Choroid plexus epithelial cell (primary cell): ENCODE results near the gene TOX2.
A peak's percentile ranks its signal among the peaks of the same experiment; 100 is the strongest.

ENCODE experiments used
- DNase-seq: peaks from one replicate; pipeline ENCODE4 v3.0.0-alpha.2; 2010; ENCODE audit warnings: low read depth
- H3K4me3 ChIP-seq: 2 replicates; pipeline ENCODE4 v1.5.1; 2011; ENCODE audit warnings: low read depth, mild to moderate bottlenecking, control low read depth, low read length, moderate library complexity
- CTCF ChIP-seq: conservative IDR thresholded peaks from 2 replicates; pipeline ENCODE4 v1.5.1; 2011; ENCODE audit warnings: low read depth, mild to moderate bottlenecking, control low read depth, inconsistent platforms, low read length, moderate library complexity

The TOX2 gene

GRCh38 chr20:43987531-43987930, 72.9 kb downstream of the TOX2 start:
- DNase-seq: no peak
- no peak for TF ChIP-seq CTCF
- H3K4me3 ChIP-seq: no peak overlapping the region

GRCh38 chr20:43988451-43988850, 73.8 kb downstream of the TOX2 start:
- no peak for DNase-seq
- no peak overlapping the region for H3K4me3 ChIP-seq
- no peak for TF ChIP-seq CTCF

- DNase-seq: peak; percentile 57
- peak; percentile 49 for TF ChIP-seq CTCF
- no peak overlapping the region for H3K4me3 ChIP-seq
Measured at GRCh38 chr20:43988867-43989266, 74.2 kb downstream of the TOX2 start.

- TF ChIP-seq CTCF: no peak
- DNase-seq: no peak
- no peak overlapping the region for H3K4me3 ChIP-seq
Measured at GRCh38 chr20:43991261-43991660, 76.6 kb downstream of the TOX2 start.

- no peak for TF ChIP-seq CTCF
- no peak overlapping the region for H3K4me3 ChIP-seq
- no peak for DNase-seq
Measured at GRCh38 chr20:43991982-43992381, 77.3 kb downstream of the TOX2 start.

- H3K4me3 ChIP-seq: no peak overlapping the region
- DNase-seq: no peak
- TF ChIP-seq CTCF: no peak
Measured at GRCh38 chr20:43992885-43993284, 78.2 kb downstream of the TOX2 start.

- H3K4me3 ChIP-seq: no peak overlapping the region
- DNase-seq: no peak
- TF ChIP-seq CTCF: no peak
Measured at GRCh38 chr20:43993560-43993959, 78.9 kb downstream of the TOX2 start.
